Peyer's patch (tissue), 4 donors: ENCODE results near the gene KLRD1. TPM values are rescaled to one million over a fixed set of nuclear protein-coding genes. Genes with fewer than 3 reads are reported as not detected.

ENCODE experiments used
- DNase-seq, 3 donors: peaks; one replicate each; pipeline ENCODE4 v3.0.0-alpha.2; 2017 to 2019
- H3K27ac ChIP-seq, 4 donors: fragments of 200-600 bp; sonication (generic); one replicate each; pipeline ENCODE4 v1.5.1; 2016 to 2019
- H3K27me3 ChIP-seq, 2 donors: fragments of 200-600 bp; sonication (generic); one replicate each; pipeline ENCODE4 v1.5.1; 2019
- H3K36me3 ChIP-seq, 3 donors: fragments of 200-600 bp; sonication (generic); one replicate each; pipeline ENCODE4 v1.5.1; 2016 to 2019
- H3K4me1 ChIP-seq, 4 donors: fragments of 200-600 bp; sonication (generic); one replicate each; pipeline ENCODE4 v1.5.1; 2016 to 2019
- H3K4me3 ChIP-seq, 4 donors: fragments of 200-600 bp; sonication (generic); 1 replicate in 3 of 4; 2 replicates in 1 of 4; pipeline ENCODE4 v1.5.1; 2016 to 2019; ENCODE audit warnings: mild to moderate bottlenecking in 1 of 4
- H3K9me3 ChIP-seq, 4 donors: fragments of 200-600 bp; sonication (generic); one replicate each; pipeline ENCODE4 v1.5.1; 2016 to 2019; ENCODE audit warnings: mild to moderate bottlenecking in 1 of 4
- CTCF ChIP-seq, 6 experiments: fragments of 450-650 bp in 4 of 6; fragments of 200-600 bp in 2 of 6; sonication (generic) in 1 of 6; IDR thresholded peaks; one replicate each; pipeline ENCODE4 v1.5.1; 2017 to 2019; ENCODE audit warnings: antibody characterized with exemption in 6 of 6, mild to moderate bottlenecking in 3 of 6, moderate library complexity in 1 of 6
- POLR2A ChIP-seq, 2 donors: fragments of 450-650 bp; IDR thresholded peaks; one replicate each; pipeline ENCODE4 v1.5.1; 2017; ENCODE audit warnings: antibody characterized with exemption in 2 of 2, mild to moderate bottlenecking in 2 of 2, moderate library complexity in 2 of 2
- total RNA-seq, 4 donors: library from RNA; depleted of rRNA; stranded (reverse); fragments of >200 nt; gene quantifications; one replicate each; pipeline ENCODE4 v1.1.0, GENCODE V29; 2016

Gene KLRD1
- total RNA-seq: 1 to 10 TPM in 3 of 4 donors, under 1 TPM in 1; under 0.01 to 8.4 (median 5.4) TPM

- H3K4me1 ChIP-seq: no peaks in the 10 kb centered on the region
- DNase-seq: no peak
- no peaks in the 10 kb centered on the region for H3K36me3 ChIP-seq
- TF ChIP-seq POLR2A (IDR thresholded peaks at IDR 0.05) (no peak), CTCF (IDR thresholded peaks at IDR 0.05) (no peak)
- H3K27me3 ChIP-seq: no peaks in the 10 kb centered on the region
- H3K4me3 ChIP-seq: peak within 1 kb of the TSS in 1 of 4 donors; percentile 3
- no peaks in the 10 kb centered on the region for H3K9me3 ChIP-seq
- H3K27ac ChIP-seq: peak within 1 kb of the TSS in 2 of 4 donors; percentile 20 to 28
Observed at GRCh38 chr12:10307630-10308029, at the start of gene KLRD1. KLRD1 (plus strand) TSS chr12:10307870; CDS start chr12:10308078, 208 bp downstream.

GRCh38 chr12:10260927-10261326 lies 46.7 kb upstream of the KLRD1 start:
- Histone ChIP-seq H3K27ac (no peak overlapping the region), H3K36me3 (no peaks in the 10 kb centered on the region), H3K9me3 (no peaks in the 10 kb centered on the region), H3K4me3 (no peak overlapping the region), H3K27me3 (no peaks in the 10 kb centered on the region), H3K4me1 (no peaks in the 10 kb centered on the region)
- TF ChIP-seq CTCF (IDR thresholded peaks at IDR 0.05) (no peak), POLR2A (IDR thresholded peaks at IDR 0.05) (no peak)
- no peak for DNase-seq

GRCh38 chr12:10268037-10268436 lies 39.6 kb upstream of the KLRD1 start:
- TF ChIP-seq CTCF (IDR thresholded peaks at IDR 0.05): no peak
- no peak for TF ChIP-seq POLR2A (IDR thresholded peaks at IDR 0.05)
- Histone ChIP-seq H3K4me3 (no peak overlapping the region), H3K9me3 (no peaks in the 10 kb centered on the region), H3K27me3 (no peaks in the 10 kb centered on the region), H3K36me3 (no peaks in the 10 kb centered on the region), H3K4me1 (no peaks in the 10 kb centered on the region), H3K27ac (no peak overlapping the region)
- no peak for DNase-seq

- no peaks in the 10 kb centered on the region for H3K36me3 ChIP-seq
- H3K4me1 ChIP-seq: no peaks in the 10 kb centered on the region
- no peak overlapping the region for H3K27ac ChIP-seq
- no peaks in the 10 kb centered on the region for H3K9me3 ChIP-seq
- TF ChIP-seq POLR2A (IDR thresholded peaks at IDR 0.05) (no peak), CTCF (IDR thresholded peaks at IDR 0.05) (no peak)
- H3K27me3 ChIP-seq: no peaks in the 10 kb centered on the region
- no peak overlapping the region for H3K4me3 ChIP-seq
- DNase-seq: no peak
Observed at GRCh38 chr12:10272467-10272866, 35.2 kb upstream of the KLRD1 start.

- H3K27ac ChIP-seq: no peak overlapping the region
- TF ChIP-seq POLR2A (IDR thresholded peaks at IDR 0.05): no peak
- no peak for TF ChIP-seq CTCF (IDR thresholded peaks at IDR 0.05)
- DNase-seq: no peak
- no peak overlapping the region for H3K4me3 ChIP-seq
- no peaks in the 10 kb centered on the region for H3K9me3 ChIP-seq
- no peaks in the 10 kb centered on the region for H3K4me1 ChIP-seq
- H3K36me3 ChIP-seq: no peaks in the 10 kb centered on the region
- no peaks in the 10 kb centered on the region for H3K27me3 ChIP-seq
Observed at GRCh38 chr12:10276774-10277173, 30.9 kb upstream of the KLRD1 start.

- no peaks in the 10 kb centered on the region for H3K9me3 ChIP-seq
- H3K27me3 ChIP-seq: no peaks in the 10 kb centered on the region
- no peak for DNase-seq
- TF ChIP-seq CTCF (IDR thresholded peaks at IDR 0.05): no peak
- TF ChIP-seq POLR2A (IDR thresholded peaks at IDR 0.05): no peak
- H3K4me1 ChIP-seq: no peaks in the 10 kb centered on the region
- no peak overlapping the region for H3K27ac ChIP-seq
- no peaks in the 10 kb centered on the region for H3K36me3 ChIP-seq
- H3K4me3 ChIP-seq: no peak overlapping the region
Observed at GRCh38 chr12:10278104-10278503, 29.6 kb upstream of the KLRD1 start.
